T-cell (primary cell): Measurements from ENCODE around the gene ZNF423. TPM values are rescaled to one million over a fixed set of nuclear protein-coding genes. Genes with fewer than 3 reads are reported as not detected.

Experiments used
- ATAC-seq, 4 experiments: fragments of 200-7000 bp in 3 of 4; fragments of 150-1000 bp in 1 of 4; cut with Tn5 transposase; replicated peaks in 1 of 4; 1 replicate in 3 of 4; 2 replicates in 1 of 4; pipeline ENCODE4 v1.10.0; 2021; ENCODE audit warnings: moderate library complexity in 3 of 4, mild to moderate bottlenecking in 2 of 4, moderate number of reproducible peaks in 1 of 4
- CTCF ChIA-PET, 2 donors: fragments of 300-600 bp; sonication (Branson Sonifier 250); formaldehyde crosslinking; loops; one replicate each; lab custom pipeline; 2022; ENCODE audit warnings: antibody characterized with exemption in 2 of 2; lab: Charles Lee
- POLR2A ChIA-PET, 2 donors: fragments of 300-600 bp; sonication (Branson Sonifier 250); formaldehyde crosslinking; loops; one replicate each; lab custom pipeline; 2022; ENCODE audit warnings: antibody characterized with exemption in 2 of 2; lab: Charles Lee
- DNase-seq, 35 experiments: peaks; one replicate each; pipeline versions ENCODE4 v3.0.0 to v3.0.0-alpha.2; 2013 to 2023
- H3K27ac ChIP-seq: one replicate; pipeline ENCODE4 v1.5.1; 2013; ENCODE audit warnings: low read length
- H3K27me3 ChIP-seq, 2 experiments: replicated peaks in 1 of 2; 1 replicate in 1 of 2; 2 replicates in 1 of 2; pipeline versions ENCODE4 v1.6.1 to v1.7.0; 2013; ENCODE audit warnings: low read length in 1 of 2, mixed read lengths in 1 of 2; ENCODE audit not compliant: control insufficient read depth in 2 of 2, insufficient read depth in 2 of 2; ENCODE audit errors: extremely low read depth in 1 of 2
- H3K36me3 ChIP-seq, 2 donors: 1 replicate in 1 of 2; 2 replicates in 1 of 2; pipeline versions ENCODE4 v1.6.1 to v1.7.0; 2013; ENCODE audit warnings: low read length in 1 of 2; ENCODE audit not compliant: control insufficient read depth in 2 of 2, insufficient read depth in 1 of 2; ENCODE audit errors: extremely low read depth in 1 of 2
- H3K4me1 ChIP-seq, 2 experiments: 1 replicate in 1 of 2; 2 replicates in 1 of 2; pipeline versions ENCODE4 v1.6.1 to v1.7.0; 2013; ENCODE audit warnings: low read length in 2 of 2, mixed read lengths in 1 of 2; ENCODE audit not compliant: insufficient read depth in 2 of 2, control insufficient read depth in 1 of 2; ENCODE audit errors: extremely low read depth in 1 of 2
- H3K4me3 ChIP-seq, 2 donors: 1 replicate in 1 of 2; 2 replicates in 1 of 2; pipeline versions ENCODE4 v1.5.1 to v1.7.0; 2013; ENCODE audit warnings: mild to moderate bottlenecking in 2 of 2, low read length in 1 of 2, moderate library complexity in 1 of 2; ENCODE audit not compliant: control insufficient read depth in 1 of 2; ENCODE audit errors: extremely low read depth in 1 of 2
- H3K9me3 ChIP-seq: 2 replicates; pipeline ENCODE4 v1.7.0; 2013
- H3K27ac Mint-ChIP-seq, 2 donors: one replicate each; pipeline ENCODE4 v1.8.0; 2020 to 2021; ENCODE audit warnings: mild to moderate bottlenecking in 2 of 2, mixed read lengths in 2 of 2
- H3K27me3 Mint-ChIP-seq, 2 donors: one replicate each; pipeline ENCODE4 v1.8.0; 2021 to 2022; ENCODE audit warnings: mixed read lengths in 2 of 2
- H3K36me3 Mint-ChIP-seq: one replicate; pipeline ENCODE4 v1.8.0; 2021; ENCODE audit warnings: mixed read lengths
- H3K4me1 Mint-ChIP-seq, 3 donors: one replicate each; pipeline ENCODE4 v1.8.0; 2020 to 2022; ENCODE audit warnings: mixed read lengths in 3 of 3, mild to moderate bottlenecking in 1 of 3
- H3K4me3 Mint-ChIP-seq, 3 donors: one replicate each; pipeline ENCODE4 v1.8.0; 2020 to 2022; ENCODE audit warnings: mild to moderate bottlenecking in 3 of 3, mixed read lengths in 3 of 3, moderate library complexity in 3 of 3
- H3K9me3 Mint-ChIP-seq, 3 donors: one replicate each; pipeline ENCODE4 v1.8.0; 2020 to 2022; ENCODE audit warnings: mixed read lengths in 3 of 3
- WGBS: methylation state at CpG from one replicate; pipeline ENCODE4 v1.1.5; 2013; ENCODE audit warnings: missing lambda C conversion rate; ENCODE audit not compliant: insufficient coverage; 5-methylcytosine and 5-hydroxymethylcytosine counted together
- total RNA-seq, 35 experiments: library from RNA in 6 of 35; stranded (reverse) in 6 of 35; fragments of 120-200 nt in 1 of 35; gene quantifications; one replicate each; pipeline versions ENCODE4 v1.2.1 to v1.2.4 and lab custom pipeline; 2013 to 2026

The ZNF423 gene
- total RNA-seq, 5 donors from 2014 or later (not counting 1 experiment from before 2014, with no cell fraction given): 0.07 to 0.12 TPM; not detected in 3

DNA sequence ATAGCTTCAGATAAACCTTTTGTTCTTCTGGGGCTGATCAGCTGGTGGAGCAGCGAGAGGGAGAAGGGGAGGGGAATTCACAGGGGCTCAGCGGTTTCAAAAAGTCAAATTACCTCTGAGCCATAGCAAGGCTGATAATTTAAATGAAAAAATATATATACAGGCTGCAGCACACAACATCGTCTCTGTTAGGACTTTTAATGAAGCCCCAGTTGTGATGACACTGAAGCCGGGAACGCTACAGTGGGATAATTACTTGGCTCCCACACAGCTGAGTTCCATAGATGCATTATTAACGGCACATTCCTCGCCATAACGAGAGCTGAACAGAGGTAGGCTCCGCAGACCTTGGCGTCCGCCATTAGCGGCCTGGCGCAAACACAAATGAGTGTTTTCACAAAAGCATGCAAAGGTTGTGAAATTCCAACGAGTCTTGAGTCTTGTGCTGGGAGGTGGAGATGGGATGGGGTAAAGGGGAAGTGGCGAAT is 266.3 kb downstream of the ZNF423 start:
- H3K27ac Mint-ChIP-seq: no peak overlapping the region
- DNase-seq (no peak), ATAC-seq (no peak)
- H3K36me3 Mint-ChIP-seq: no peaks in the 10 kb centered on the region
- H3K9me3 Mint-ChIP-seq: no peaks in the 10 kb centered on the region
- Histone ChIP-seq H3K4me3 (no peak overlapping the region), H3K4me1 (peaks cover 10 to 23% of the 10 kb centered on the region in 2 experiments), H3K9me3 (no peaks in the 10 kb centered on the region), H3K36me3 (no peaks in the 10 kb centered on the region), H3K27me3 (peaks cover 0 to 24% of the 10 kb centered on the region in 2 experiments), H3K27ac (no peak overlapping the region)
- WGBS: 92% methylated on average over 6 of the region's 15 CpGs
- H3K4me1 Mint-ChIP-seq: peaks cover 6 to 17% (median 7%) of the 10 kb centered on the region in 3 donors
- H3K4me3 Mint-ChIP-seq: no peak overlapping the region
- peaks cover 4 to 15% of the 10 kb centered on the region in 2 donors for H3K27me3 Mint-ChIP-seq
- CTCF ChIA-PET: interaction anchor here in 1 of 2 donors (1.3 kb wide), 1 partner anchor 181 kb away, joined by 4 read pairs; no protein-coding TSS in a partner anchor
- POLR2A ChIA-PET: no interaction called here

DNA sequence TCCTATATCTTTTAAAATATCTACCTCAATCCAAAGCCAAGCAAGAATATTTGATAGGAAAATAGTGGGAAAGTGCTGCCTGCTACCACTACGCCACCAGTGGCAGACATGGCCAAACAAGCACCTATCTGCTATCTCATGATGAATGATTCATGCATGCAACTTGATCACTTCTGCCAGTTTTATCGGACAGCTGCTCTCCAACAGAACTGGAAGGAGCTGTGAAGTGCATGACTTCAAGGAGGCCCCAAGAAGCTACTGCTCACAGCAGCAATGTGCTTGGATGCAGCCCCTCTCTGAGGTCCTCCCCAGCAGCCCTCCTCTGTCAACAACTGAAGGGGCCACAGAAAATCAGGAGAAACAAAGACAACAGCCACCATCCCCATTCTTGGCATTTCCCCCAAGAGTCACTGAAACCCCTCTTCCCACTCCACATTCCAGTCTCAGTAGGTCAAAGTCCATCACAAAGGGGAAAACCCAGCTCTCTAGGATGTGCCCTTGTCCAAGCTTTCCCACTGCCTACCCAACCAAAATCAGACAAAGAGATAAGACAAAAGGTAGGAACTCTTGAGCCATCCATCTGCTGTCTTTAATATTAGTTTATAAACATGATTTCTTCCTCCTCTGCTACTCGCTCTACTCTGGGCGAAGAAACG is 267.1 kb downstream of the ZNF423 start:
- ChIA-PET POLR2A (no interaction called here), CTCF (interaction anchor here in 1 of 2 donors (1.3 kb wide), 1 partner anchor 181 kb away, joined by 4 read pairs; no protein-coding TSS in a partner anchor)
- H3K9me3 ChIP-seq: no peaks in the 10 kb centered on the region
- H3K4me3 ChIP-seq: no peak overlapping the region
- H3K4me1 Mint-ChIP-seq: peaks cover 6 to 17% (median 7%) of the 10 kb centered on the region in 3 donors
- no peak for ATAC-seq
- peaks cover 0 to 10% of the 10 kb centered on the region in 2 donors for H3K27me3 Mint-ChIP-seq
- no peak overlapping the region for H3K27ac ChIP-seq
- 100% methylated on average over 2 of the region's 5 CpGs for WGBS
- H3K27me3 ChIP-seq: peaks cover 0 to 21% of the 10 kb centered on the region in 2 experiments
- no peak for DNase-seq
- no peak overlapping the region for H3K4me3 Mint-ChIP-seq
- no peaks in the 10 kb centered on the region for H3K36me3 ChIP-seq
- H3K4me1 ChIP-seq: peaks cover 10 to 17% of the 10 kb centered on the region in 2 experiments
- no peaks in the 10 kb centered on the region for H3K9me3 Mint-ChIP-seq
- no peaks in the 10 kb centered on the region for H3K36me3 Mint-ChIP-seq
- H3K27ac Mint-ChIP-seq: no peak overlapping the region

DNA sequence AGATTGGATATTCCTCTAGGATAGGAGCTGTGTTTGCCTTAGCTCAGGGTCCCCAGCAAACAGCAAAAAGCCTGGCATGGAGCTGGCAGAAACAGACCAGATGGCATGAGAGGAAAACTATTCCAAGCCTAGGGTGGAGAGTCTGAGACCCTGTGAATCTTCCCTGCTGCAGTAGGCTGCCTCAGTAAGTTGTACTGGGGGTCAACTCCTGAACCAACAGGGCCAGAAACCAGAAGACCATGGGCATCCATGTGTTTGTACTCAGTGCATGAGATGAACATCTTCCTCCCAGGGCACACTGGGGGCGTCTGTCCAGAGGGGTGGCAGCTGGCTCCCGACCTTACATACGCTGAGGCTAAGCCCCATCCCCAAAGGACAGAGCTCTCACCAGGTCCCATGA is 267.9 kb downstream of the ZNF423 start:
- H3K4me1 Mint-ChIP-seq: peaks cover 6 to 15% (median 7%) of the 10 kb centered on the region in 3 donors
- no peak overlapping the region for H3K27ac Mint-ChIP-seq
- peaks cover 0 to 10% of the 10 kb centered on the region in 2 donors for H3K27me3 Mint-ChIP-seq
- Histone ChIP-seq H3K4me1 (peaks cover 7 to 14% of the 10 kb centered on the region in 2 experiments), H3K27me3 (peaks cover 0 to 13% of the 10 kb centered on the region in 2 experiments), H3K4me3 (no peak overlapping the region), H3K27ac (no peak overlapping the region), H3K9me3 (no peaks in the 10 kb centered on the region), H3K36me3 (no peaks in the 10 kb centered on the region)
- ATAC-seq (no peak), DNase-seq (peak in 1 of 35 experiments; percentile 13)
- H3K9me3 Mint-ChIP-seq: no peaks in the 10 kb centered on the region
- 69% methylated on average over 2 of the region's 3 CpGs for WGBS
- no peaks in the 10 kb centered on the region for H3K36me3 Mint-ChIP-seq
- CTCF ChIA-PET: interaction anchor here in 1 of 2 donors (1.3 kb wide), 1 partner anchor 180 kb away, joined by 4 read pairs; no protein-coding TSS in a partner anchor
- no peak overlapping the region for H3K4me3 Mint-ChIP-seq
- POLR2A ChIA-PET: no interaction called here

DNA sequence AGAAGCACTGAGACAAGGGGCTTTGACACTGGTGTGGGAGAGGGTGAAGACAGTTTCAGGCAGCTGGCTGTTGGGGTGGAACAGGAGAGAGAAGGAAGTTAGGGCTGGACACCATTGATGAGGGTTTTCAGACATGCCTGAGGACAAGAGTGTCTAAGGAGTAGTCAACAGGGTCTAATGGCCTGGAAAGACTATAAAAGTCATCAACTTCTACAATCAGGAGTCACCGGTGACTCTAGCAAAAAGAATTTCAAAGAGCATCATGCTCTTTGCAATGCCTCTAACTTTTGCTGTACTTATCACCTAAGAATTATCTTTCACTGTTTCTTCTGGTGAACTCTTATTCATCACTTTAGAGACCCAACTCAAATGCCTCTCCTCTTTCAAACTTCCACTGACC is 268.4 kb downstream of the ZNF423 start:
- POLR2A ChIA-PET: no interaction called here
- WGBS: 100% methylated on average over 1 of the region's 1 CpG

DNA sequence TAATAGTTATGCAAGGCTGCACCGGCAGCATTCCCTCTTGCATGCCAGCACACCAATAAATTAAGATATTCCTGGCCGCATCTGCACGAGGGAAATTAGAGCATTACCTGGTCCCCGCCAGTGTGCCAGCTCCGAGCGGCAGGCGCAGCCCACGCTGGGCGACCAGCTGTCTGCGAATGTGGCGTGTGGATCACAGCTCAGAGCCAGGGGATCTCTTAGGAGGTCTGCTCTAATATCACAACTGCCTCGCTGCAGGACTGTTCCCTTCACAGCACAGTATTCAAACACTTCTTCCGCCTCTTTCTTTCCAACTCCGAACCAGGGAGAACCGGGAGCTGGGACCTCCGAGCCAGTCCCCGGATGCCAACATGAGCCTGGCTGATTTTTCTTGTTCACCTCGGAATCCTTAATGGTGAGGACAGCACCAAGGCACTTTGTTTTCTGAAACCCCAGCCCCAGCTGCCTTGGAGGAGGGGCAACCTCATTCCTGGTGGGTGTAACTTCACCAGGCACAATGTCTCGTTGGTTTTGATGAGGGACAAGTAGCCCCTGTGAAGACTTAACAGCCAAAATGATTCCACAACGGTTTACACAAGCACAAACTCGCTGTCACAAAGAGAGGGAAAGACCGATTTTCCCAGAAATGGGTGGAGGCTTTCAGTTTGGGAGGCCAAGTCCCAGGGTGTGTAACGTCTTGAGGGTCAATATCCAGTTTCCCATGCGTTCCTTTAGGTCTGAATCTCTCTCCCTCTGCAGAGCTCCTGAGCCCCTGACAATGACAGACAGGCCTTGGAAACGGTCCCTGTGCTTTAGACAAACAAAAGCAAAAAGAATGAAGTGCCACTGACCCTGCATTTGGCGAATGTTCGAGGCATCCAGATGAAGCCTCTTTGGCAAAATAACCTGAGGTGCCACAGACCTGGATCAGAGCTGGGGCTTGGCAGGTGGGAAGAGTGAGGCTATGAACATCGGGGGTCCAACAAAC is 269.2 kb downstream of the ZNF423 start:
- H3K9me3 Mint-ChIP-seq: no peaks in the 10 kb centered on the region
- no peaks in the 10 kb centered on the region for H3K36me3 Mint-ChIP-seq
- no peaks in the 10 kb centered on the region for H3K9me3 ChIP-seq
- CTCF ChIA-PET: no interaction called here
- peaks cover 0 to 6% of the 10 kb centered on the region in 2 experiments for H3K4me1 ChIP-seq
- WGBS: 89% methylated on average over 17 of the region's 28 CpGs
- H3K4me3 Mint-ChIP-seq: no peak overlapping the region
- peaks cover 0 to 4% of the 10 kb centered on the region in 2 donors for H3K27me3 Mint-ChIP-seq
- H3K4me1 Mint-ChIP-seq: peaks cover 0 to 4% (median 0%) of the 10 kb centered on the region in 3 donors
- H3K27ac ChIP-seq: no peak overlapping the region
- no peak for DNase-seq
- no peaks in the 10 kb centered on the region for H3K36me3 ChIP-seq
- H3K27ac Mint-ChIP-seq: no peak overlapping the region
- no peak for ATAC-seq
- H3K27me3 ChIP-seq: peaks cover 0 to 7% of the 10 kb centered on the region in 2 experiments
- POLR2A ChIA-PET: no interaction called here
- H3K4me3 ChIP-seq: no peak overlapping the region

More for the DNA sequence above, 268.4 kb downstream of the ZNF423 start:
- peaks cover 2 to 10% (median 2%) of the 10 kb centered on the region in 3 donors for H3K4me1 Mint-ChIP-seq
- CTCF ChIA-PET: no interaction called here
- H3K27ac ChIP-seq: no peak overlapping the region
- H3K9me3 ChIP-seq: no peaks in the 10 kb centered on the region
- H3K36me3 ChIP-seq: no peaks in the 10 kb centered on the region
- DNase-seq (peak in 1 of 35 experiments; percentile 10), ATAC-seq (no peak)
- peaks cover 0 to 6% of the 10 kb centered on the region in 2 donors for H3K27me3 Mint-ChIP-seq
- H3K36me3 Mint-ChIP-seq: no peaks in the 10 kb centered on the region
- H3K9me3 Mint-ChIP-seq: no peaks in the 10 kb centered on the region
- H3K4me3 ChIP-seq: no peak overlapping the region
- peaks cover 2 to 10% of the 10 kb centered on the region in 2 experiments for H3K4me1 ChIP-seq
- no peak overlapping the region for H3K4me3 Mint-ChIP-seq
- H3K27me3 ChIP-seq: peaks cover 0 to 8% of the 10 kb centered on the region in 2 experiments
- no peak overlapping the region for H3K27ac Mint-ChIP-seq
